Measurements from ENCODE around the gene OLA1.

DNA sequence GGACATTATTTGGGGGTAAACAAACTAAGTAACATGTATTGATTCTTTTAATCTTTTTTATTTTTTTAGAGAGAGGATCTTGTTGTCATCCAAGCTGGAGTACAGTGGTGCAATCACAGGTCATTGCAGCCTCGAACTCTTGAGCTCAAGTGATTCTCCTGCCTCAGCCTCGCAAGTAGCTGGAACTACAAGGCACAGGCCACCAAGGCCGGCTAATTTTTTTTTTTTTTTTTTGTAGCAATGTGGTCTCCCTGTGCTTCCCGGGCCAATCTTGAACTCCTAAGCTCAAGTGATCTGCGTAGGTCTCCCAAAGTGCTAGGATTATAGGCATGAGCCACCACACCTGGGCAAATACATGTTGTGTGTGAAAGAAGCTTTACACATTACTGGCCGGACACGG, 29.6 kb downstream of the OLA1 start:
- TF ChIP-seq, protein P1, sequence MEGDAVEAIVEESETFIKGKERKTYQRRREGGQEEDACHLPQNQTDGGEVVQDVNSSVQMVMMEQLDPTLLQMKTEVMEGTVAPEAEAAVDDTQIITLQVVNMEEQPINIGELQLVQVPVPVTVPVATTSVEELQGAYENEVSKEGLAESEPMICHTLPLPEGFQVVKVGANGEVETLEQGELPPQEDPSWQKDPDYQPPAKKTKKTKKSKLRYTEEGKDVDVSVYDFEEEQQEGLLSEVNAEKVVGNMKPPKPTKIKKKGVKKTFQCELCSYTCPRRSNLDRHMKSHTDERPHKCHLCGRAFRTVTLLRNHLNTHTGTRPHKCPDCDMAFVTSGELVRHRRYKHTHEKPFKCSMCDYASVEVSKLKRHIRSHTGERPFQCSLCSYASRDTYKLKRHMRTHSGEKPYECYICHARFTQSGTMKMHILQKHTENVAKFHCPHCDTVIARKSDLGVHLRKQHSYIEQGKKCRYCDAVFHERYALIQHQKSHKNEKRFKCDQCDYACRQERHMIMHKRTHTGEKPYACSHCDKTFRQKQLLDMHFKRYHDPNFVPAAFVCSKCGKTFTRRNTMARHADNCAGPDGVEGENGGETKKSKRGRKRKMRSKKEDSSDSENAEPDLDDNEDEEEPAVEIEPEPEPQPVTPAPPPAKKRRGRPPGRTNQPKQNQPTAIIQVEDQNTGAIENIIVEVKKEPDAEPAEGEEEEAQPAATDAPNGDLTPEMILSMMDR (IDR thresholded peaks at IDR 0.05; ENCODE audit: insufficient read depth, low read length, poor library complexity, severe bottlenecking), result no peak
- TF ChIP-seq EZH2phosphoT487 (conservative IDR thresholded peaks at IDR 0.05; ENCODE audit: low read length), result no peak
